Testis (tissue), 3 donors: ENCODE results near the gene SLC10A4. TPM values are rescaled to one million over a fixed set of nuclear protein-coding genes. Genes with fewer than 3 reads are reported as not detected.

Experiments
- DNase-seq: peaks from one replicate; pipeline ENCODE4 v3.0.0-alpha.2; 2019
- H3K27ac ChIP-seq, 2 donors: fragments of 200-600 bp; sonication (generic); one replicate each; pipeline ENCODE4 v1.5.1; 2019
- H3K27me3 ChIP-seq: fragments of 200-600 bp; sonication (generic); one replicate; pipeline ENCODE4 v1.5.1; 2019
- H3K36me3 ChIP-seq: fragments of 200-600 bp; sonication (generic); one replicate; pipeline ENCODE4 v1.5.1; 2017; ENCODE audit warnings: low read depth; ENCODE audit errors: missing control alignments
- H3K4me1 ChIP-seq: fragments of 200-600 bp; sonication (generic); one replicate; pipeline ENCODE4 v1.5.1; 2019
- H3K4me3 ChIP-seq, 2 donors: fragments of 200-600 bp; sonication (generic); one replicate each; pipeline ENCODE4 v1.5.1; 2017 to 2019
- H3K9me3 ChIP-seq: fragments of 200-600 bp; sonication (generic); one replicate; pipeline ENCODE4 v1.5.1; 2017
- POLR2A ChIP-seq: fragments of 450-650 bp; IDR thresholded peaks from one replicate; pipeline ENCODE4 v1.6.1; 2017; ENCODE audit warnings: antibody characterized with exemption, mild to moderate bottlenecking, moderate library complexity
- WGBS, 2 donors: methylation state at CpG; one replicate each; pipeline ENCODE4 v1.1.5; 2018; 5-methylcytosine and 5-hydroxymethylcytosine counted together
- intact Hi-C: fragments of 100-400 bp; cut with DNase I; formaldehyde crosslinking; loops from one replicate; pipeline ENCODE4 v1.15.1; 2023; ENCODE audit warnings: low total_unique reads
- polyA plus RNA-seq: library from polyadenylated mRNA; stranded (reverse); fragments of 350-450 nt; fragmentation: Illumina TruSeq; extraction: RNeasy Lipid Tissue Mini Kit (QIAGEN cat#74804); gene quantifications from one replicate; pipeline ENCODE4 v1.2.3, GENCODE V29; 2014; ENCODE audit warnings: low read depth, low replicate concordance; ENCODE audit not compliant: insufficient read depth
- total RNA-seq, 2 donors: library from RNA; depleted of rRNA; stranded (reverse); fragments of >200 nt; gene quantifications; one replicate each; pipeline ENCODE4 v1.2.3, GENCODE V29; 2016
- TF ChIP-seq, protein P1 (sequence below), 3 experiments: fragments of 450-650 bp in 2 of 3; fragments of 200-600 bp in 1 of 3; sonication (generic) in 1 of 3; IDR thresholded peaks; one replicate each; pipeline ENCODE4 v1.5.1; 2016 to 2019; ENCODE audit warnings: antibody characterized with exemption in 3 of 3, mild to moderate bottlenecking in 2 of 3, moderate library complexity in 1 of 3

The SLC10A4 gene
- total and polyA plus RNA-seq, 3 donors from 2014 or later, result 0.69 to 2.0 (median 1.1) TPM

DNA sequence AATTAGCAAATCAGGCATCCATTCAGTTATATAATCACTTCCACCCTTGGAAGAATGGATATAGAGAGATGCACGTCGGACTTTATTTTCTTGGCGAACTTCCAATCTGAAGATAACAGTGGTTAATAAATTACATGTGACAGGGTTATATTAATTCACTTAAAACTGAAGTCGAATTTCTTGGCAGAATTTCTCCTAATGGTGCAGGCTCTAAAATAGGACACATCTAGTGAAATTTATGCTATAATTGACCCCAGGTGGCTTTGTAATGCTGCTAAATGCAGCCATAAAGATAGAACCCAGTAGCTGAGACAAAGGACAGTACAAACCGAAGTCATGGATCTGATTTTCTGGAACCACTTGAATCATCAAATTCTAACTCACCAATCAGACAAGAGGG is 20.8 kb upstream of the SLC10A4 start:
- no peak for DNase-seq
- H3K27ac ChIP-seq, result no peak overlapping the region
- no peaks in the 10 kb centered on the region for H3K27me3 ChIP-seq
- no peaks in the 10 kb centered on the region for H3K4me1 ChIP-seq
- H3K36me3 ChIP-seq, result no peaks in the 10 kb centered on the region
- no peaks in the 10 kb centered on the region for H3K9me3 ChIP-seq
- intact Hi-C loops, result no loop called here
- WGBS, 2 donors, result 45 to 51% methylated on average over 5 of the region's 5 CpGs
- no peak overlapping the region for H3K4me3 ChIP-seq
- TF ChIP-seq POLR2A, result no peak
- TF ChIP-seq, protein P1, sequence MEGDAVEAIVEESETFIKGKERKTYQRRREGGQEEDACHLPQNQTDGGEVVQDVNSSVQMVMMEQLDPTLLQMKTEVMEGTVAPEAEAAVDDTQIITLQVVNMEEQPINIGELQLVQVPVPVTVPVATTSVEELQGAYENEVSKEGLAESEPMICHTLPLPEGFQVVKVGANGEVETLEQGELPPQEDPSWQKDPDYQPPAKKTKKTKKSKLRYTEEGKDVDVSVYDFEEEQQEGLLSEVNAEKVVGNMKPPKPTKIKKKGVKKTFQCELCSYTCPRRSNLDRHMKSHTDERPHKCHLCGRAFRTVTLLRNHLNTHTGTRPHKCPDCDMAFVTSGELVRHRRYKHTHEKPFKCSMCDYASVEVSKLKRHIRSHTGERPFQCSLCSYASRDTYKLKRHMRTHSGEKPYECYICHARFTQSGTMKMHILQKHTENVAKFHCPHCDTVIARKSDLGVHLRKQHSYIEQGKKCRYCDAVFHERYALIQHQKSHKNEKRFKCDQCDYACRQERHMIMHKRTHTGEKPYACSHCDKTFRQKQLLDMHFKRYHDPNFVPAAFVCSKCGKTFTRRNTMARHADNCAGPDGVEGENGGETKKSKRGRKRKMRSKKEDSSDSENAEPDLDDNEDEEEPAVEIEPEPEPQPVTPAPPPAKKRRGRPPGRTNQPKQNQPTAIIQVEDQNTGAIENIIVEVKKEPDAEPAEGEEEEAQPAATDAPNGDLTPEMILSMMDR (IDR thresholded peaks at IDR 0.05), result no peak

DNA sequence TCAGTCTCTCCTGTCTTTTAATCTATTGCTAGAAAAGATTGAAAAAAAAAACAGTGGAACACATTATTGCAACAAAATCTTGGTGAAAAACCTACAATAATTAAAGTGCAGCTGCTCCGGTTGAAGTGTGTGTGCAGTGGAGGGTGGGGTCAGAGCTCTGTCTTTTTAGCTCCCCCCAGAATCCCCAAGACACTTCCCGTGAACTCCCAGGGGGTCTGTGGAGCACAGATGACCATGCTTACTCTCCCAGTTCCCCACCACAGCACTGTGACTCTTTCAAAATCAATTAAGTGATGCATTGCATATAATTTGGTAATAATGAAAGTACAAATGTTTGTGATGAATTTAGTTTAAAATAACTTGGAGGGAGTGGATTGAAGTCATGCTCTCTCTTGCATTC is 15.7 kb upstream of the SLC10A4 start:
- Histone ChIP-seq H3K4me3 (no peak overlapping the region), H3K9me3 (no peaks in the 10 kb centered on the region), H3K27me3 (no peaks in the 10 kb centered on the region), H3K27ac (no peak overlapping the region), H3K4me1 (no peaks in the 10 kb centered on the region), H3K36me3 (no peaks in the 10 kb centered on the region)
- DNase-seq, result no peak
- WGBS, 2 donors, result 76 to 77% methylated on average over 2 of the region's 2 CpGs
- no peak for TF ChIP-seq POLR2A
- TF ChIP-seq, protein P1 (IDR thresholded peaks at IDR 0.05), result no peak
- intact Hi-C loops, result no loop called here

DNA sequence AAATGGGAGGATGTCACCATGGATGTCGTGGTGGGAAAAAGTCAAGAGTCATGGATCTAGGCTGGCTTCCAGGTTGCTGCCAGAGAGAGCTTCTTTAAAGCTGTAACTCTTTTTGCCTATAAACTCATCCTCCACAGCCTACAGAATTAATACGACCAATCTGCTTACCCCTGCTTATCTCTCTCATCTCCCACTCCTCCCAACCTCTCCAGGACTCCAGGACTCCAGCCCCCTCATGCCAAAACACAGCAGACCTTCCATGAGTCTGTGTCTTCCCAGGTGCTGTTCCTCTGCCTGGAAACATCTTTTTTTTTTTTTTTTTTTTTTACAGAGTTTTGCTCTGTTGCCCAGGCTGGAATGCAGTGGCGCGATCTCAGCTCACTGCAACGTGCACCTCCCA is 15.3 kb upstream of the SLC10A4 start:
- WGBS, 2 donors, result 61 to 72% methylated on average over 5 of the region's 5 CpGs
- no peak for DNase-seq
- TF ChIP-seq, protein P1 (IDR thresholded peaks at IDR 0.05), result no peak
- TF ChIP-seq POLR2A, result no peak
- Histone ChIP-seq H3K4me1 (no peaks in the 10 kb centered on the region), H3K27me3 (no peaks in the 10 kb centered on the region), H3K9me3 (no peaks in the 10 kb centered on the region), H3K4me3 (no peak overlapping the region), H3K36me3 (no peaks in the 10 kb centered on the region), H3K27ac (no peak overlapping the region)
- intact Hi-C loops, result no loop called here

DNA sequence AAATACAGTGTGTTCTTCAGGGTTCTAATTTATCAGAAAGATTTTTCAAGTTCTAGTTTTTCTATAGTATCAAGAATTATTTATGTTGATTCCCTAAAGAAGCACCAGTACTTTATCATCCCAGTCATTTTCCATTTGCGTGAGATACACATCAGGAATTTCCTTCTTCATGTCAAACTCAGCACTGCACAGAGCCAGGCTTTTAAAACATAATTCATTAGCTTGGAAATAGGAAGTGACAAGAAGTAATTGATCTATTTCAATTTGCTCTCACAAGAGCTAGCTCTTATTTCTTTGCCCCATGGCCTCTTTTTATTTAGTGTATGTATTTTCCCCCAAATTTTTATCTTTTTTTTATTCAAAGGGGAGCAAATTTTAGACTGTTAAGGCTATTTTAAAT is 13.0 kb upstream of the SLC10A4 start:
- Histone ChIP-seq H3K27ac (no peak overlapping the region), H3K27me3 (no peaks in the 10 kb centered on the region), H3K9me3 (no peaks in the 10 kb centered on the region), H3K4me3 (no peak overlapping the region), H3K36me3 (no peaks in the 10 kb centered on the region), H3K4me1 (no peaks in the 10 kb centered on the region)
- 63 to 82% methylated on average over 1 of the region's 1 CpG for WGBS, 2 donors
- TF ChIP-seq, protein P1 (IDR thresholded peaks at IDR 0.05), result no peak
- TF ChIP-seq POLR2A, result no peak
- DNase-seq, result no peak
- intact Hi-C loops, result no loop called here

DNA sequence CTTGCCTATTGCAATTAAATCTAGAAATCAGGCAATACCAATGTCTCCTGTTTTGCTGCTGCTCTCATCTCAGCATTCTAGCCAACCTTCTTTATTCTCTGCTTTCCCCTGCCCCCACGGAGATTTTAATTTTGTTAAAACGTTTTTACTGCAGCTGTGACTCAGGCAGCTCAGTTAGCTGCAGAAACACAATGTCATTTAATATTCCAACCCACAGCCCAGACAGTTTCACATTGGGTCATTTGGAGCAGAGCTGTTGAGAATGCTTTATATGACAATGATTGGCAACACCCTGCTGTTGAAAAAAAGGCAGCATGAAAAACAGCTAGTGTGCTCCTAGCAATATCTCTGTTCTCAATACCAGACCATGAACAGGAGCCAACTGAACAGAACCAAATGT is 12.6 kb upstream of the SLC10A4 start:
- TF ChIP-seq, protein P1 (IDR thresholded peaks at IDR 0.05), result no peak
- TF ChIP-seq POLR2A, result no peak
- H3K27me3 ChIP-seq, result no peaks in the 10 kb centered on the region
- no peaks in the 10 kb centered on the region for H3K36me3 ChIP-seq
- H3K9me3 ChIP-seq, result no peaks in the 10 kb centered on the region
- intact Hi-C loops, result no loop called here
- H3K4me3 ChIP-seq, result no peak overlapping the region
- H3K27ac ChIP-seq, result no peak overlapping the region
- no peak for DNase-seq
- WGBS, 2 donors, result 39 to 51% methylated on average over 2 of the region's 2 CpGs
- H3K4me1 ChIP-seq, result no peaks in the 10 kb centered on the region
